Esophagus (tissue), 2 donors: Measurements from ENCODE around the gene ZIC2. TPM values are rescaled to one million over a fixed set of nuclear protein-coding genes. Genes with fewer than 3 reads are reported as not detected.
A peak's percentile ranks its signal among the peaks of the same experiment; 100 is the strongest.
"Not testable (repeated sequence)": the region's sequence is repeated elsewhere in the genome, so short reads cannot be mapped to it uniquely, and the experiment has no call there.

ENCODE experiments used
- H3K27ac ChIP-seq, 2 donors: one replicate each; pipeline ENCODE4 v1.5.1; 2013; ENCODE audit warnings: low read depth in 2 of 2, mild to moderate bottlenecking in 2 of 2, inconsistent platforms in 1 of 2, low read length in 1 of 2, moderate library complexity in 1 of 2
- H3K27me3 ChIP-seq, 2 donors: one replicate each; pipeline ENCODE4 v1.6.1; 2013; ENCODE audit warnings: low read length in 2 of 2, control low read depth in 1 of 2, mild to moderate bottlenecking in 1 of 2; ENCODE audit not compliant: insufficient read depth in 2 of 2, control insufficient read depth in 1 of 2
- H3K36me3 ChIP-seq, 2 donors: one replicate each; pipeline ENCODE4 v1.6.1; 2013; ENCODE audit warnings: low read length in 1 of 2; ENCODE audit not compliant: control insufficient read depth in 2 of 2, insufficient read depth in 2 of 2
- H3K4me1 ChIP-seq, 2 donors: one replicate each; pipeline ENCODE4 v1.6.1; 2013; ENCODE audit warnings: low read length in 1 of 2; ENCODE audit not compliant: control insufficient read depth in 2 of 2, insufficient read depth in 2 of 2
- H3K4me3 ChIP-seq, 2 donors: one replicate each; pipeline ENCODE4 v1.5.1; 2013; ENCODE audit warnings: low read length in 2 of 2, mild to moderate bottlenecking in 2 of 2, low read depth in 1 of 2, moderate library complexity in 1 of 2
- H3K9me3 ChIP-seq, 2 donors: one replicate each; pipeline ENCODE4 v1.6.1; 2013; ENCODE audit warnings: mild to moderate bottlenecking in 2 of 2, low read depth in 1 of 2, low read length in 1 of 2, moderate library complexity in 1 of 2; ENCODE audit not compliant: control insufficient read depth in 2 of 2, insufficient read depth in 1 of 2
- WGBS, 2 donors: extraction: QIAGEN DNeasy Blood & Tissue Kit; methylation state at CpG; one replicate each; pipeline ENCODE4 v1.1.7; 2013; 5-methylcytosine and 5-hydroxymethylcytosine counted together
- polyA plus RNA-seq, 2 donors: library from polyadenylated mRNA; stranded (reverse); fragments of 200-250 nt; gene quantifications; one replicate each; pipeline ENCODE4 v1.2.3, GENCODE V29; 2013
- donor health status: healthy with polysubstance abuse.
- donor health status: Bipolar disorder and iron deficiency.

ZIC2 gene
- polyA plus RNA-seq, 2 donors: 0.04 to 0.11 TPM

DNA sequence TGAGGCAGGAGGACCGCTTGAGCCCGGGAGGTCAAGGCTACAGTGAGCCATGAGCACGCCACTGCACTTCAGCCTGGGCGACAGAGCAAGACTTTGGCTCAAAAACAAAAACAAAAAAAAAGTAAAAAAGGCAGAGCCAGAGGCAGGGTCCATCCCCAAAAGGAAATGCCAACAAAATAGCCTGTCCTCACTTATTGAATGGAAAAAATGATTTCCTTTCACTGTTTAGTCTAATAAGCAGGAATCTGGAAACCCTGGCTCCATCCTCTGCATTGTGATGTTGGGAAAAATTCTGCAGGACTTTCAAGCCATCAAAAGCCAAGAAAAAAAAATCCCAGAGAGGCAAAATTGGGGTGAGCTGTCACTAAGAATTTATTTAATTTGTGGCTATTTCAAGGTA is 33.2 kb upstream of the ZIC2 start:
- no peaks in the 10 kb centered on the region for H3K36me3 ChIP-seq
- H3K9me3 ChIP-seq: peaks cover 0 to 2% of the 10 kb centered on the region in 2 donors
- no peak overlapping the region for H3K4me3 ChIP-seq
- H3K27ac ChIP-seq: no peak overlapping the region
- peaks cover 5 to 6% of the 10 kb centered on the region in 2 donors for H3K27me3 ChIP-seq
- no peaks in the 10 kb centered on the region for H3K4me1 ChIP-seq
- 73 to 84% methylated on average over 4 of the region's 4 CpGs for WGBS, 2 donors

DNA sequence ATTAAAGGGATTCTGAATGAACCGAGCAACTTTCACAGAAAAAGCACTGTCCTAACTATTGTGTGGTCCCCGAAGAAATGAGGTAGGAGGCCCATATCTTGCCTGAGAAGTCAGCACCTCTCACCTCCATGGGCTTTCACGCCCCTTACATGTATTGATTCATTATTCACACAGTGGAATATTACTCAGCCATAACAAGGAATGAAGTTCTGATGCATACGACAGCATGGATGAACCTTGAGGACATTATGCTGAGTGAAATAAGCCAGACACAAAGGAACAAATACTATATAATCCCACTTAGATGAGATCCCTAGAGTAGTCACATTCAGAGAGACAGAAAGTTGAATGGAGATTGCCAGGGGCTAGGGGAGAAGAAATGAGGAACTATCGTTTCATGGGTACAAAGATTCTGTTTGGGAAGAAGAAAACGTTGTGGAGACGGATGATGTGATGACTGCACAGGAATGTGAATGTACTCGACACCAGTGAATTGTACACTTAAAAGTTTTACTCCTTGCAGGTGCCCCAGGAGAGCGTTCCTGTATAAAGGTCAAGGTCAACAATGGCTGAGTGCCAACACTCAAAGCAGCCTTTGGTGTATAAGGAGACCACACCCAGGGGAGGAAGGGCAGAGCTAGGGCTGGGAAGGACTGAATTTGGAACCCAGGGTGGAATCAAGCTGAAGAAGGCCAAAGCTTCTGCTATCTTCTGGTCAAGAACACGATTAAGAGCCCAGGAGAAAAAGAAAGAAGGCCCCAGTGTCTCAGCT is 32.5 kb upstream of the ZIC2 start:
- Histone ChIP-seq H3K4me3 (no peak overlapping the region), H3K27ac (no peak overlapping the region), H3K36me3 (no peaks in the 10 kb centered on the region), H3K27me3 (peaks cover 5 to 6% of the 10 kb centered on the region in 2 donors), H3K4me1 (no peaks in the 10 kb centered on the region), H3K9me3 (peaks cover 0 to 2% of the 10 kb centered on the region in 2 donors)
- 73 to 74% methylated on average over 10 of the region's 10 CpGs for WGBS, 2 donors

DNA sequence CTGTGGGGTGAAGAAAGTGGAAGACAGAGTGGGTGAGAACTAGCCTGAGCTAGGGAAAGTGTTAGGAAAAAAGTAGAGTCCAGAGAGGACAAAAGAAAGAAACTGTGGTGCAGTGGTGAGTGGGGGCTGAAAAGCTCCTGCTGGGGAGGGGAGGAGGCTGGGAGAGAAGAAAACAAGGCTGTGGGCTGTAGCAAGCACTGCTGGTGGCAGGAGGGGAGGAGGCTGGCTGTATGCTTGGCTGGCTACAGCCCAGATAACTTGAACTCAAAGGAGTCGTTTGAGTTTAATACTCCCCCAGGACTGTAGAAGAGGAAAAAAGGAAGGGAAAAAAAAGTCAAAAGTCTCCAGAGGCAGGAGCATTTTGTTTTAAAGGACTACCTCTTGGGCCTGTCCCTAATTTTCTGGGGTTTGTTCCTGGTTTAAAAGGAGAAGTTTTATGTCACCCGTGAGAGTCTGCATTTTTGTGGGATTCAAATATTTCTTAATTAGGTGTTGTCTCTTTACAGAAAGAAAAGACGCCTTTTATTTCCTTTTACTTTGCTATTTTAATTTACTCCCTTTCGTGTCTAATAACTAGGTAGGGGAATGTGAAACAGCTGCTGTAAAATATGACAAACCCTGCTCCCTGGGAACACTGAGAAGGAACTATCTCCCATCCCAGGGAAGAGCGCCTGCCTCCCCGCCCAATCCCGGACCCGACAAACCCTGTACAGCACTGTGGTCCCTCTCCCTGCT is 31.7 kb upstream of the ZIC2 start:
- 64 to 72% methylated on average over 8 of the region's 8 CpGs for WGBS, 2 donors

DNA sequence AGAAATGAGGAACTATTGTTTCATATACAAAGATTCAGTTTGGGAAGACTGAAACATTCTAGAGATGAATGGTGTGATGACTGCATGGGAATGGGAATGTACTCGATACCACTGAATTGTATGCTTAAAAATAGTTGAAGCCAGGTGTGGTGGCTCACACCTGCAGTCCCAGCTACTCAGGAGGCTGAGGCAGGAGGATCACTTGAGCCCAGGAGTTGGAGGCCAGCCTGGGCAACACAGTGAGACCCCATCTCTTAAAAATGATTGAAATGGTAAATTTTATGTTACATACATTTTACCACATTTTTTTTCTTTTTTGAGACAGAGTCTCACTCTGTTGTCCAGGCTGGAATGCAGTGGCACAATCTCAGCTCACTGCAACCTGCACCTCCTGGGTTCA is 29.9 kb upstream of the ZIC2 start:
- not testable (repeated sequence) for H3K4me3 ChIP-seq, H3K27ac ChIP-seq, H3K9me3 ChIP-seq, H3K36me3 ChIP-seq, H3K4me1 ChIP-seq
- 86 to 96% methylated on average over 1 of the region's 1 CpG for WGBS, 2 donors
- peaks cover 5 to 15% of the 10 kb centered on the region in 2 donors for H3K27me3 ChIP-seq

More for the DNA sequence above, 31.7 kb upstream of the ZIC2 start:
- Histone ChIP-seq H3K4me3 (no peak overlapping the region), H3K27ac (no peak overlapping the region), H3K36me3 (no peaks in the 10 kb centered on the region), H3K4me1 (no peaks in the 10 kb centered on the region), H3K9me3 (peaks cover 0 to 2% of the 10 kb centered on the region in 2 donors), H3K27me3 (peaks cover 5 to 6% of the 10 kb centered on the region in 2 donors)

DNA sequence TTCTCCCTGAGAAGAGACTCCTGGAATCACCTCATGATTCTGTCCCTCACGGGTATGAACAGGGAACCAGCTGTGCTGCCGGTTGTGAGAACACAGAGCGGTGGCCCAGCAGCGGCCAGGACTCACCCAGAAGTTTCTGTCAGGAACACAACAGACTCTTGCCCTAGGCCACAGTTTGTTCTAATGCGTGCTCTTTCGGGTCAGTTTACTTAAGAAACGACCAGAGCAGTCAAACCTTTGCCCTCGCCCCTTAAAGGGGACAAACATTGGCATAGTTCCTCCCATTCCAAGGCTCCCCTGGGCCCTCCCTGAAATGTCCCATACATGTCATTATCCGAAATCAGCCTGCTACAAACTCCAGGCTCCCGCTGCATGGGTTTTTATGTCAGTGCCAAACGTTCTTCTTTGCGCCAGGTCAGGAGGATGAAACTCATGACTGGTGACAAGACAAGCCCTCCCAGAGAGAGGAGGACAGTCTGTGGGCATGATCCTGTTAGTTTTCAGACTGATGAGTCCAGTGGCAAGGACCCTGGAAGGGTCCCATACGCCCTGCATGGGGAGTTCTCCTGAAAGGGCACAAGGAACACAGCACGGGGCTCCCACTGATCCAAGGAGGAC is 28.3 kb upstream of the ZIC2 start:
- WGBS, 2 donors: 63 to 67% methylated on average over 14 of the region's 14 CpGs
- Histone ChIP-seq H3K4me1 (peaks cover 12 to 15% of the 10 kb centered on the region in 2 donors), H3K36me3 (no peaks in the 10 kb centered on the region), H3K9me3 (no peaks in the 10 kb centered on the region), H3K27me3 (peaks cover 5 to 28% of the 10 kb centered on the region in 2 donors), H3K4me3 (no peak overlapping the region), H3K27ac (no peak overlapping the region)

DNA sequence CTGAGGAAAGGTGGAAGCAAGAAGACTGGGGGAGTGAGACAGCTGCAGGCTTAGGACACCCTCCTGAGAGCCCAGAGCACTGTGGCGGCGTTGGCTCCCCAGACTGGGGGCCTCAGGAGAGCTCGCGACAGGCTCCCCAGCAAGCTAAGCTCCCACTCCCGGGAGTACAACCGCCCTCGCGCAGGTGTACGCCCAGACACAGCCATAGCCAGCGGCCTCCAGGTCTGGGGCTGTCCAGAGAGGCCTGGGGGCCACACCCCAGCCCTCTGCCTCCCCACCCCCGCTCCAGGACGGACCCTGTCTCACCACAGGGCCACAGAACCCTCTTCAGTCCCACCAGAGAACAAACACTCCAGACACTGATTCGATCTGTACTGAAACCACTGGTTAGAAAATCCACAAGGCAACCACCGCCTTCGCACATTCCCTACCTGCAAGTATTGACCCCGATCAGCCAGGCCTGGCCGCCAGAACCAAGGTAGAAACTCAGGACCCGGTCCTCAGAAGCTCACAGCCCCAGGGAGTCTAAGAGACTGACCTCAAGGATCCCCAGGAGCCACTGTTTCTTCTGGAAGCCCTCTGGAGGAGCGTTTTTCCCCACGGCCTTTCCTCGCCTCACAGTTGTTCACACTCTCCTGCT is 26.4 kb upstream of the ZIC2 start:
- WGBS, 2 donors: 45 to 58% methylated on average over 17 to 21 of the region's 21 CpGs
- no peak overlapping the region for H3K4me3 ChIP-seq

DNA sequence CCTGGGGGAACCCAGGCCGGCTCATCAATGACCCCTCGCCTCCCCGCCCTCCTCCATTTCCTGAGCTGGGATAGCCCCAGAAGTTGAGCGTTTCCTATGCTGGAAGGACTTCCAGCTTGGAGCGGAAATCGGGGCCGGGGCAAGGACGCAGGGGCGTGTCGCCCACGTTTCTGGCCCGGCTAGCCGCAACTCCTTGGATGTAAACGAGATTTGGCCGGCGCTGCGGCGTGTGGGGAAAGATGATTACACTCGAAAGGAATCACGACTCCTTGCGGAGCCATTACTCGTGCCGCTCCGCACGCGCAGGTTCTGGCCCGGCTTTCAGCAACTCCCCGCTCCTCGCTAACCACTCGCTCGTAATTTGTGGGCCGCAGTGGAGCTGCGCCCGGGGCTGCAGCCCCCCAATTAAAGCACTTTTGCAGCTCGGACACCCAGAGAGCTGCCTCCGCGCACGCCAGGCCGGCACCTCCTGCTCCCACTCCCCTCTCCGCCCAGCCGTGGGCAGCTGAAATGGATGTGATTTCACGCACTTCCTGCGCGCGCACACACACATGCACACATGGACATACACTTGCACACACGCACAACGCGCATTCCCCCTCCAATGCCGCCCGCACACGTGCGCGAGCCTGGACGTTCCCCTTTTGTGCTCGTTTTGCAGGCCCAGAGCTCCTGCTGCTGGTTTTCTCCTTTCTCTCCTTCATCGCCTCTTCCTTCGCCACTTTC is 25.7 kb upstream of the ZIC2 start:
- 4 to 5% methylated on average over 56 to 57 of the region's 57 CpGs for WGBS, 2 donors
- peaks cover 0 to 5% of the 10 kb centered on the region in 2 donors for H3K9me3 ChIP-seq
- H3K27ac ChIP-seq: no peak overlapping the region
- no peaks in the 10 kb centered on the region for H3K36me3 ChIP-seq
- H3K4me3 ChIP-seq: peak overlapping the region in 1 of 2 donors; percentile 23
- peaks cover 0 to 33% of the 10 kb centered on the region in 2 donors for H3K27me3 ChIP-seq
- H3K4me1 ChIP-seq: peaks cover 15 to 20% of the 10 kb centered on the region in 2 donors

More for the DNA sequence above, 26.4 kb upstream of the ZIC2 start:
- peaks cover 0 to 5% of the 10 kb centered on the region in 2 donors for H3K9me3 ChIP-seq
- H3K27me3 ChIP-seq: peaks cover 0 to 36% of the 10 kb centered on the region in 2 donors
- peaks cover 15 to 18% of the 10 kb centered on the region in 2 donors for H3K4me1 ChIP-seq
- no peak overlapping the region for H3K27ac ChIP-seq
- H3K36me3 ChIP-seq: no peaks in the 10 kb centered on the region

DNA sequence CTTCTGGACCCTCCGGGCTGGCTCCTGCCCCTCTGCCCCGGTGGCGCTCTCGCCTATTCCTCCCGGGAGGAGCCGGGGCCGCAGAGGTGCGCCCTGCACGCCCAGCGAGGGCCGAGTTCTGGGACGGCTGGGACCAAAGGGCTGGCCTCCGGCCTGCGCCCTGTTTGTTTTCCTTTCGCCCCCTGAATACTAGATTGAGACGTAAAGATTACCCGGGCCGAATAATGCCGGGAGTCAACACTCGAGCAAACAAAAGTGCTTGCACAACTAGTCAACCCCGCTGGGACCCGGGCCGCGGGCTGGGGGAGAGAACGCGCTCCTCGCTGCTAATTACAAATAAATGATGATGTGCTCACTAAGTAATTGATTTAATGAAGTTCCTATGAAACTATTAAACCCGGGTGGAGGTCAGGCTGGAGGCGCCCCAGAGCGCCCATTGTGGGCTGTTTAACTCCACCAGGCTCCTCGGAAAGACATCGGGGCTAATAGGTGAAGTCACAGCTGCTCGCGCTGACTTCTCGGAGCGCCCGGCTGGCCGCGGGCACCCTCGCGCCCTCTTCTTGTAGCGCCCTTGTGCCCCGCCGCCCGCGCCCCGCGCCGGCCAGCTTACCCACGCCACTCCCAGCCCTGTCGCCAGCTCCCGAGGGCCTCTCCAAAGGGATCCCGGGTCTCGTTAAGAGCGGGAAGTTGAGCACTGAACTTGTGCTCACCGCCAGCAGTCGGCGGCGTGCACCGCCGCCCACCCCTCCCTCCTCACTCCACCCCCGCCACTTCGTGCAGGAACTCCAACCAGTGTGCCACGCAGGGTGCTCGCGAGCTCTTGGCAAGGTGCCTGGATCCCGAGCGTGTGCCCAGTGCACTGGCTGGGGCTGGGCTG is 24.9 kb upstream of the ZIC2 start:
- H3K4me3 ChIP-seq: peak overlapping the region; percentile 9 to 23
- 3% methylated on average over 61 to 68 of the region's 68 CpGs for WGBS, 2 donors
- H3K27me3 ChIP-seq: peaks cover 0 to 35% of the 10 kb centered on the region in 2 donors

More for the DNA sequence above, 24.9 kb upstream of the ZIC2 start:
- Histone ChIP-seq H3K36me3 (no peaks in the 10 kb centered on the region), H3K4me1 (peaks cover 15 to 20% of the 10 kb centered on the region in 2 donors), H3K27ac (no peak overlapping the region), H3K9me3 (peaks cover 0 to 5% of the 10 kb centered on the region in 2 donors)
